GM12878 (cell line): ENCODE results near the gene HEYL. TPM values are rescaled to one million over a fixed set of nuclear protein-coding genes. Genes with fewer than 3 reads are reported as not detected.

ENCODE experiments used
- ATAC-seq: fragments of 200-7000 bp; cut with Tn5 transposase; 3 replicates; pipeline ENCODE4 v1.9.1; 2020; ENCODE audit warnings: mild to moderate bottlenecking, moderate library complexity
- BruUV-seq: library from RNA; stranded (reverse); fragments of 400-500 nt; replicated peaks from 2 replicates; lab custom pipeline; 2021; lab: Mats Ljungman, UMichigan
- CTCF ChIA-PET: fragments of 300-600 bp; sonication (Branson Sonifier 250); formaldehyde crosslinking; extraction: SDS; loops from one replicate; lab custom pipeline; 2021; ENCODE audit warnings: inconsistent platforms; lab: Yijun Ruan, JAX
- POLR2A ChIA-PET: fragments of 350-600 bp; formaldehyde crosslinking; extraction: SDS; loops from one replicate; lab custom pipeline; 2021; ENCODE audit warnings: inconsistent platforms; lab: Charles Lee
- RAD21 ChIA-PET: fragments of 300-600 bp; sonication (Branson Sonifier 250); formaldehyde crosslinking; loops from one replicate; lab custom pipeline; 2023; ENCODE audit warnings: antibody characterized with exemption; ENCODE audit not compliant: unreplicated experiment; lab: Charles Lee
- SMC1A ChIA-PET: fragments of 300-600 bp; sonication (Branson Sonifier 250); formaldehyde crosslinking; loops from one replicate; lab custom pipeline; 2023; ENCODE audit not compliant: unreplicated experiment, uncharacterized antibody; lab: Charles Lee
- DNase-seq: peaks from one replicate; pipeline ENCODE4 v3.0.0-alpha.2; 2011; ENCODE audit warnings: low read depth, low spot score
- FAIRE-seq: peaks from 3 replicates; lab custom pipeline; 2011; peaks lifted over from hg19 to GRCh38; lab: Jason Lieb, UNC
- H2AFZ ChIP-seq: 2 replicates; pipeline ENCODE4 v1.6.0; 2011; ENCODE audit warnings: low read depth, low read length, control low read depth; ENCODE audit not compliant: control insufficient read depth
- H3K27ac ChIP-seq: 2 replicates; pipeline ENCODE4 v1.5.1; 2011; ENCODE audit warnings: control low read depth; ENCODE audit not compliant: control insufficient read depth, insufficient read depth
- H3K27me3 ChIP-seq, 2 experiments: replicated peaks in 1 of 2; 2 replicates each; pipeline versions ENCODE4 v1.6.0 to v1.6.1; 2011; ENCODE audit warnings: low read length in 1 of 2; ENCODE audit not compliant: control insufficient read depth in 2 of 2, insufficient read depth in 2 of 2
- H3K36me3 ChIP-seq, 2 experiments: 2 replicates each; pipeline ENCODE4 v1.5.1; 2011; ENCODE audit warnings: low read length in 1 of 2; ENCODE audit not compliant: control insufficient read depth in 2 of 2, insufficient read depth in 2 of 2
- H3K4me1 ChIP-seq: 2 replicates; pipeline ENCODE4 v1.6.1; 2011; ENCODE audit warnings: mild to moderate bottlenecking, low read length, moderate library complexity, mixed read lengths; ENCODE audit not compliant: control insufficient read depth, insufficient read depth
- H3K4me2 ChIP-seq: 2 replicates; pipeline ENCODE4 v1.6.0; 2011; ENCODE audit warnings: control low read depth; ENCODE audit not compliant: control insufficient read depth, insufficient read depth
- H3K4me3 ChIP-seq: fragments of 200-600 bp; sonication (generic); 2 replicates; pipeline ENCODE4 v1.5.1; 2016
- H3K79me2 ChIP-seq: 2 replicates; pipeline ENCODE4 v1.6.0; 2011; ENCODE audit warnings: low read length; ENCODE audit not compliant: control insufficient read depth, insufficient read depth
- H3K9ac ChIP-seq: 2 replicates; pipeline ENCODE4 v1.8.0; 2011; ENCODE audit warnings: low read length, control low read depth, mixed read lengths; ENCODE audit not compliant: control insufficient read depth, insufficient read depth
- H3K9me3 ChIP-seq: replicated peaks from 3 replicates; pipeline ENCODE4 v1.5.1; 2011; ENCODE audit warnings: mild to moderate bottlenecking, low read length; ENCODE audit not compliant: control insufficient read depth, insufficient read depth
- H4K20me1 ChIP-seq: 2 replicates; pipeline ENCODE4 v1.6.0; 2011; ENCODE audit not compliant: control insufficient read depth, insufficient read depth
- BACH1 ChIP-seq: fragments of 450-650 bp; IDR thresholded peaks from 2 replicates; pipeline ENCODE4 v1.6.1; 2017; ENCODE audit warnings: mild to moderate bottlenecking, borderline replicate concordance
- BRCA1 ChIP-seq: IDR thresholded peaks from 2 replicates; pipeline ENCODE4 v1.6.1; 2011; ENCODE audit warnings: low read depth, low read length, improper control_type of control experiment
- CBFB ChIP-seq: IDR thresholded peaks from 2 replicates; pipeline ENCODE4 v1.6.1; 2016; ENCODE audit warnings: antibody characterized with exemption, low read depth
- CEBPZ ChIP-seq: fragments of 150-350 bp; IDR thresholded peaks from 2 replicates; pipeline ENCODE4 v1.6.1; 2016; ENCODE audit warnings: low read depth, low read length
- DPF2 ChIP-seq: fragments of 450-650 bp; IDR thresholded peaks from 2 replicates; pipeline ENCODE4 v1.6.1; 2017; ENCODE audit warnings: mild to moderate bottlenecking
- GABPA ChIP-seq: IDR thresholded peaks from 2 replicates; pipeline ENCODE4 v1.6.1; 2014; ENCODE audit warnings: antibody characterized with exemption, low read depth, mild to moderate bottlenecking, inconsistent platforms
- HDAC6 ChIP-seq: fragments of 200-600 bp; sonication (generic); IDR thresholded peaks from one replicate; pipeline ENCODE4 v1.8.0; 2017; ENCODE audit warnings: antibody characterized with exemption; ENCODE audit not compliant: unreplicated experiment
- IRF5 ChIP-seq: fragments of 450-650 bp; IDR thresholded peaks from 2 replicates; pipeline ENCODE4 v1.6.1; 2017; ENCODE audit warnings: borderline replicate concordance
- LARP7 ChIP-seq: fragments of 450-650 bp; IDR thresholded peaks from 2 replicates; pipeline ENCODE4 v1.6.1; 2017; ENCODE audit warnings: mild to moderate bottlenecking
- MTA2 ChIP-seq: fragments of 450-650 bp; IDR thresholded peaks from 2 replicates; pipeline ENCODE4 v1.6.1; 2016; ENCODE audit warnings: low read depth, mild to moderate bottlenecking, moderate library complexity
- MYB ChIP-seq: fragments of 150-350 bp; IDR thresholded peaks from 2 replicates; pipeline ENCODE4 v1.6.1; 2014; ENCODE audit warnings: mild to moderate bottlenecking, low read depth, low read length, borderline replicate concordance
- SKIL ChIP-seq: fragments of 450-650 bp; IDR thresholded peaks from 2 replicates; pipeline ENCODE4 v1.6.1; 2017; ENCODE audit warnings: mild to moderate bottlenecking, low read depth, inconsistent platforms; ENCODE audit not compliant: poor library complexity, severe bottlenecking
- SREBF1 ChIP-seq: IDR thresholded peaks from 2 replicates; pipeline ENCODE4 v1.6.1; 2012; ENCODE audit warnings: mild to moderate bottlenecking, low read length
- TARDBP ChIP-seq: IDR thresholded peaks from 2 replicates; pipeline ENCODE4 v1.6.1; 2016; ENCODE audit warnings: borderline replicate concordance
- ZBTB4 ChIP-seq: fragments of 450-650 bp; formaldehyde crosslinking; IDR thresholded peaks from 2 replicates; pipeline ENCODE4 v1.4.0; 2022; ENCODE audit warnings: mild to moderate bottlenecking, moderate library complexity
- WGBS: methylation state at CpG from one replicate; pipeline ENCODE4 v1.1.6; 2016; ENCODE audit warnings: low lambda C conversion rate; ENCODE audit not compliant: insufficient replicate concordance, insufficient coverage; ENCODE audit errors: missing lambda C conversion rate; 5-methylcytosine and 5-hydroxymethylcytosine counted together
- in situ Hi-C: fragments of 300-500 bp; cut with MboI; formaldehyde crosslinking; loops from 9 replicates; pipeline ENCODE4 v1.14.3; 2018; ENCODE audit warnings: mixed read lengths
- intact Hi-C: fragments of 100-400 bp; cut with micrococcal nuclease; formaldehyde crosslinking; loops from one replicate; pipeline ENCODE4 v1.14.2; 2022; ENCODE audit not compliant: unreplicated experiment
- polyA plus RNA-seq, 11 experiments: library from polyadenylated mRNA; depleted of rRNA in 4 of 11; unstranded in 6 of 11; stranded (reverse) in 5 of 11; fragments of >200 nt; fragmentation: Nextera tagmentation in 4 of 11; fragmentation: Illumina TruSeq in 1 of 11; extraction: Ambion mirVana in 4 of 11; extraction: Trizol in 1 of 11; gene quantifications; 1 replicate in 1 of 11; 2 replicates in 10 of 11; pipeline versions ENCODE4 v1.2.1 to v1.2.3, GENCODE V29; 2011 to 2016; ENCODE audit warnings: inconsistent platforms in 2 of 11, missing spikeins in 2 of 11, low read depth in 1 of 11
- total RNA-seq, 4 experiments: library from RNA; depleted of rRNA in 3 of 4; stranded (reverse); fragments of >200 nt in 3 of 4; fragmentation: Illumina TruSeq in 1 of 4; extraction: Trizol in 1 of 4; gene quantifications; 2 replicates each; pipeline versions ENCODE4 v1.2.1 to v1.2.3, GENCODE V29; 2013 to 2021

Gene HEYL
- total and polyA plus RNA-seq, 10 of the 15 experiments (the other 5 are each of a cell fraction or from before 2014, with no cell fraction given), result under 0.01 to 0.04 TPM; not detected in 8

GRCh38 chr1:39632682-39633417, 6.6 kb downstream of the HEYL start:
- H3K4me2 ChIP-seq, result no peak overlapping the region
- no peaks in the 10 kb centered on the region for H3K36me3 ChIP-seq
- peaks cover 3% of the 10 kb centered on the region; the same call in 1 of the 2 replicates for H3K4me1 ChIP-seq
- H3K79me2 ChIP-seq, result no peaks in the 10 kb centered on the region
- no peaks in the 10 kb centered on the region for H3K9me3 ChIP-seq
- H3K27ac ChIP-seq, result no peak overlapping the region
- no peak for DNase-seq
- H4K20me1 ChIP-seq, result no peaks in the 10 kb centered on the region
- peaks cover 0 to 4% of the 10 kb centered on the region in 2 experiments; a peak in 3 of 4 replicates for H3K27me3 ChIP-seq
- ChIA-PET RAD21 (no interaction called here), POLR2A (no interaction called here), SMC1A (no interaction called here), CTCF (no interaction called here)
- no peak overlapping the region for H3K4me3 ChIP-seq
- in situ Hi-C loops, result no loop called here
- BruUV-seq, result no TSS peak
- WGBS, result 74% methylated on average over 38 of the region's 61 CpGs
- ATAC-seq, result no peak
- H3K9ac ChIP-seq, result no peak overlapping the region
- intact Hi-C loops, result no loop called here
- no peak for FAIRE-seq
- no peak overlapping the region for H2AFZ ChIP-seq
- TF ChIP-seq DPF2, result no peak
- no peak for TF ChIP-seq BACH1
- TF ChIP-seq HDAC6, result no peak
- no peak for TF ChIP-seq SREBF1
- no peak for TF ChIP-seq CEBPZ
- TF ChIP-seq CBFB, result no peak
- TF ChIP-seq MYB, result no peak
- no peak for TF ChIP-seq MTA2
- TF ChIP-seq GABPA, result no peak
- no peak for TF ChIP-seq TARDBP
- TF ChIP-seq LARP7, result no peak
- TF ChIP-seq ZBTB4 (CRISPR knock-in tag), result no peak
- TF ChIP-seq IRF5, result no peak
- TF ChIP-seq BRCA1, result no peak
- TF ChIP-seq SKIL, result no peak
